ENCODE measurements around the gene ACP6.
"Not testable (repeated sequence)": the region's sequence is repeated elsewhere in the genome, so short reads cannot be mapped to it uniquely, and the experiment has no call there.

The ACP6 gene

GRCh38 chr1:147618771-147619170 is 51.6 kb downstream of the ACP6 start:
- DNase-seq = no peak

DNA sequence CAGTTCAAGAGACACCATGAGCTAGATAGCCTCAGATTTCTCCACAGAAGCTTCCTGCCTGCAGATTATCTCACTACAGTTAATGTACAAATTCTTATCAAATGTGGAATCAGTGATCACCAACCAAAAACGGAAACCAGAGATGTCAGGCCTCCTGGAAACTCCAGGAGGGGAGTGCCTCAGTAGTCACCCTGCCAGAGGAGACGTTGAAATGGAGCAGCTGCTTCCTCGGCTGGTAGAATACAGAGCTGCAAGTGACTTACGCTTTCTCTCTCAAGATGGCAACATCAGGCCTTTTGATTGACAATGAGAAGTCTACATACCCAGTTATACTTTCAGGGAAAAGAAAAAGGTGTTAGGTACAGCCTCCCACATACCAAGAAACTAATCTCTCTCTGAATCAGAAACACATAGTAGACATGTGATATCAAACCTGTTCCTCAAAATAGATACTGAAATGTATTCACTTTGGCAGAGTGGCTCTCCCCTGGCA is 52.2 kb downstream of the ACP6 start:
- peak; percentile 65 for DNase-seq

DNA sequence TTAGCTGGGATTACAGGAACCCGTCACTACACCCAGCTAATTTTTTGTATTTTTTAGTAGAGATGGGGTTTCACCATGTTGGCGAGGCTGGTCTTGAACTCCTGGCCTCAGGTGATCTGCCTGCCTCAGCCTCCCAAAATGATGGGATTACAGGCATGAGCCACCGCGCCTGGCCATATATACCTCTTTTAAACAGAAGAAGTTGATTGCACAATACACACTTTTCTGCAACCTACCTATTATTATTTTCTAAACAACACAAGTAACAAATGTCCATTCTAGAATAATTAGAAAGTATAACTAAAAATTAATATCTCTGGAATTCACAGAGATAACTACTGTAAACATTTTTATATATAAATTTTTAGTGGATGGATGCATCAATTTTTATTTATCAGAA is 55.4 kb downstream of the ACP6 start:
- DNase-seq = not testable (repeated sequence)

GRCh38 chr1:147613506-147613905 is 56.8 kb downstream of the ACP6 start:
- DNase-seq = no peak

DNA sequence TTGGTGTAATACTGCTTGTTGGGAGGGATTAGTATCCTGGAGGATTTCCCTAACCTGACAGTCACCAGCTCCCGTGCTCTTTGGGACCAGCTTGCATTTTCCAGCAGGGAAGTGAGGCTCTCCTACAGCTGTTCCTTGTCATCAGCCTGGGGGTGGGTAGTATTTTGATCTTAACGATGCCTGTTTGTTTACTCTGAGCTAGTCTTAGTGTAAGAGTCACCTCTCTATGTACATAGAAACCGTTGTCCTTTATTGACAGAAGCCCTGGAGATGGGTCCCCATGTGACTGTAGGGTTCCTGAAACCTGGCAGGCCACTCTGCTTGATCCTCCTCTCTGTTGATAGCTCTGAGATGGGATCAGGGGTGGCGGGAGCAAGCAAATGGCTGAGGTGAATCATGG is 58.0 kb downstream of the ACP6 start:
- no peak for DNase-seq

DNA sequence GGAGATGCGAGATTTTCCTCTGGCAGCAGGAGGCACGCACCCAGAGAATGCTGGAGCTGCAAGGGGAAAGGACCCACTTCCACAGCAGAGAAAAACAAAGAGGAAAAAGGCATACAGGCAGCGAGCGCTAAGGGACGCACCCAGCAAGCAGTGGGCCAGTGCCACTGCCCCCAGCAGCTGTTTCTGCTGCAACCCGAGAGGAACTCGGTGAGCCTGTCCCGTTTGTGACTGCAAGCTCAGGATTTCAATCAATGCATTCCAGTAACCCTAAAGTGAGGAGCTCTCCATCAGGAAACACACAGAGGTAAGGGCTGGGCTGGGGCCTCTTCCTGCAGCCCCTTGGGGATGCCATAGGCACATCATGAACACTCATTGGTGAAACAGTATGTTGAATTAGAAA is 58.7 kb downstream of the ACP6 start:
- no peak for DNase-seq

GRCh38 chr1:147611021-147611426 is 59.3 kb downstream of the ACP6 start:
- no peak for DNase-seq

GRCh38 chr1:147609358-147609757 is 61.0 kb downstream of the ACP6 start:
- DNase-seq = no peak

- DNase-seq = no peak
These were observed 61.7 kb downstream of the ACP6 start for GRCh38 chr1:147608596-147608995.

DNA sequence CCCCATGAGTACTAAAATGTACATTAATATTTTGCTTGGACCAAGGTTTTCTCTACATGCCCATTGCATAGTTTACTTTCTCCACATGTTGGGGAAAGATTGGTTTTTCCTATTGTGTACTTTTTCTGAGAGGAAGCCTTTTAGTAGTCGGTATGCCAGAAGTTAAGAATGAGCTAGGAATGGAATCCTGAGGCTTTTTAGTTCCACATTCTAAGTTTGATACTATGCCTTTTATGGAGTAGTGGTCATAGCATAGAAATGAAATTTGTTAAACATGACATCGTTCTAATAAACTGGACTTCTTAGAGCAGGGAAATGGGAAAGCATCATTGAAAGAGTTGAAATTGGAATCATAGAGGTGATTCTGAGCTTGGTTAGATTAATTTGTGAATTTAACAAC is 64.7 kb downstream of the ACP6 start:
- no peak for DNase-seq

DNA sequence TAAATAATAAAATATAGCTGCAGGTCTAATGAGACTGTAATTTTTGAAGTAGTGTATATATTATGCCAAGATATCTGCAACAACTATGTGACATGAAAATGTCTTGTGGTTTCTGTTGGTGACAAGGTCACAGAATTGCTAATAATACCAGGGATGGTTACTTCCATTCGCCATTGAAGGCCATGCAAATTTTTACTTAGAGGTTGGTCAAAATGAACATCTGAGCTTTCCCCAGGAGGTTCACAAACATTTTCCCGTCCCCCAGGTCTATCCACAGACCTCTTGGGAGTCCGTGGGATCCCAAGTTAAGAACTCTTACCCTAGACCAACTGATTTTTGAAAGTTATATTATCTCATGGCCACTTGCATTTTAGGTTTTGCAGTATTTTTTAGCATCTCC is 66.3 kb downstream of the ACP6 start:
- no peak for DNase-seq

DNA sequence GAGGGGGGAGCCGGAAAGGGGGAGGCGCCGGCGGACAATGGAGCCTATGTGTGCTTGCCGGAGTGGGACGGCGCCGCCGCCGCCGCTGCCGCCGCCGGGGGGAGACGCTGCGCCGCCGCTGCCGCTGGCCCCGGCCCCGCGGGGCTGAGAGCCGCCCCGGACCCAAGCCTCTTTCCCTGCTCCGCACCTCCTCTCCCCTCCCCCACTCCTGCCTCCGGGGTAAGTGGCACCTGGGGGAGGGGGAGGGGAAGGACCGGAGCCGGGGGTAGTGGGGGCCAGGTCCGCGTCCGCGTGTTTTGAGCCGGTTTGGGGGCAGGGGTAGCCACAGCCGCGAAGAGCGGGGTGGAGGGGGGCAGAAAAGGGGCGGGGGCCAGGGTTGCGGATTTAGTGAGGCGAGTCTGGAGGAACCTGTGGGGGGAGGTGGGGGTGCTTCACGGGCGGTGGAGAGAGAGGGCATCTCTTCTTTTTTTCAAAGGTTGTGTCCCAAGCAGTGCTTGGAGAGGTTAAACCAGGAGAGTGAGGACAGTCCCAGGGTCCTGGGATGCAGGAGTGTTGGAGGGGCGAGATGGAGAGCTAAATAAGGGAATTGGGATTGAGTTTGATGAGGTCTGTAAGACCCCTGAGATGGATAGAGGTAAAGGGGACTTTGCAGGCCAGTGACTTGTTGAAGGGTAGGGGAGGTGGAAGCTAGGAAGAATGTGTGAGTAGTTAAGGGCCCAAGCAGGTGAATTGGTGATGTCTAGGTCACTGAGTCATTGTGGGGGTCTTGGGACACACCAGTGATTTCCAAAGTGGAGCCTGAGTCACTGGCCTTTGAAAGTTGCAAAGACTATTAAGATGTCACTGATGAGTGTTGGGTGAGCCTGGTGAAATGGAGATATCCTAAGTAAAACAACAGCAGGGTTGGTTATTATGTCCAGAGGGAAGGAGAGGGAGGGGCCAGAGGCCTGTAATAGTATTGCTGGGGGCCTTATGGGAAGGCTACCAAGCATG is 69.9 kb downstream of the ACP6 start:
- DNase-seq = peak; percentile 36

- peak; percentile 98 for DNase-seq
These were observed 70.8 kb downstream of the ACP6 start for GRCh38 chr1:147599362-147600118.

- peak; percentile 45 for DNase-seq
These were observed 71.5 kb downstream of the ACP6 start for GRCh38 chr1:147598621-147599361.

DNA sequence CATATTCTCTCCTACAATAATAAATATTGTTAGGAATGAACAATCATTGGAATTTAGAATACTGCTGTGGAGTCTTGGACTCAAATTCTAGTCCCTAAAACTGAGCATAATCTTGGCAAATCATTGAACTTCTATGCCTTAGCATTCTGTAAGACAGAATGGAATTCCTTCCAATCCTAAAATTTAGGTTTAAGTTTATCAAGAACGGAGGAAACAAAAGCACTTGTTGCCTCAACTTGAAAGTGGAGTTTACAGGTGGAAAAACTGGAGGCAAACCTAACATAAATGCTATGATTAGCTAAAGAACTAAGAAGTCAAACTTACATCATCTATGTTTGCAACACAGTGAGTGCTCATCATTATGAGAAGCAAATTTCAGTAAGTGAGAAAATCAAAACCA is 73.3 kb downstream of the ACP6 start:
- no peak for DNase-seq
